Measurements from ENCODE around the gene SURF6. TPM values are rescaled to one million over a fixed set of nuclear protein-coding genes. Genes with fewer than 3 reads are reported as not detected.

SURF6 gene
- total and polyA plus RNA-seq, 5 experiments from 2014 or later = 4.9 to 34.1 (median 16.9) TPM

DNA sequence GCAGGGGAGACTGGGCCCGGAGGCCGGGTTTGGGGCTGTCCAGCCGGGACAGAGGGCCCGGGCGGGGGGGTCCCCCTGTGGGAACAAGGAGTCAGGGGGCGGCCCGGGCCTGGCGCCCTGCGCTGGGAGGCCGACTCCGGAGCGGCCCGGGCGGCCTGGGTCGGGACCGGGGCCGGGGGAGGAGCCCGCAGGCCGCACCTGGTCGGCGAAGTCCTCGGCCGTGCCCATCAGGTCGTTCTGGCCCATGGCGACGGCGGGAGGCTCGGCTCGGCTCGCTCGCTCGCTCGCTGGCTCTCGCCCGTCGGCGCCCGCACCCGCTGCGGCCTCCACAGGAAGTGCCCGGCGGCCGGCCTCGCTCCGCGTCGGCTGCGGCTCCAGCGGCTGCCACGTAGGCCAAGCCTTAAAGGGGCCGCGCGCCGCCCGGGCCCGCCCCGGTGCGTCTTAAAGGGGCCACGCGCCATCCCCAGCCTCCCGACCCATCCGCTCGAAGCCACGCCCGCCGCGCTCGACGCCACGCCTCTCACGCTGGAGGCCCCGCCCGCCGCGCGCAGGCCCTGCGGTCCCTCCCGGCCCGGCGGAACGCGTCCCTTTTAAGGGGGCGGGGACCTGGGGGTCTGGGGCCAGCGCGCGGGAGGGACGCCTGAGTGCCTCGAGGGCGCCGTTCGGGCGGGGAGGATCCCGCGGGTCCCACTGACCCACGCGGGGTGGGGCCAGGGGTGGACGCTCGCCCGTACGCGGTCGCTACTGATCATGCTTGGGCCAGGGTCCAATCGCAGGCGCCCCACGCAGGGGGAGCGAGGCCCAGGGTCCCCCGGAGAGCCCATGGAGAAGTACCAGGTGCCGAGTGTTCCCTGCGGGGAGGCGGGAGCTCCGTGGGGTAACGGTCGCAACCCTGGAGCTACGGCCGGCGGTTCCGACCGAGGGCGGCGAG lies 40.0 kb upstream of the SURF6 start, which contains the start of the genes STKLD1 and SURF4:
Gene STKLD1 (plus strand): TSS at position 643 of the 931 bp plus-strand sequence. CDS start 108 bp downstream, at position 751.
Gene SURF4 (minus strand): TSS at position 337 of the 931 bp plus-strand sequence. CDS start 91 bp downstream, at position 246.
- DNase-seq (peak; percentile 86 to 94 (median 92)), ATAC-seq (peak; percentile 83)
- Mint-ChIP-seq H3K36me3 (peaks cover 0 to 11% (median 0%) of the 10 kb centered on the region in 3 donors), H3K27ac (peak within 1 kb of the TSS; percentile 89 to 97 (median 94)), H3K4me3 (peak within 1 kb of the TSS; percentile 87 to 98 (median 94)), H3K9me3 (no peaks in the 10 kb centered on the region), H3K27me3 (no peaks in the 10 kb centered on the region), H3K4me1 (peaks cover 20 to 42% (median 40%) of the 10 kb centered on the region in 4 donors)
- POLR2A ChIA-PET = interaction anchor here (1.0 to 9.6 kb wide), 8 partner anchors 9 to 41 kb away, joined by 3 to 143 read pairs (median 5); partner anchors contain the start of genes MED22, RPL7A, SURF1 and SURF2

DNA sequence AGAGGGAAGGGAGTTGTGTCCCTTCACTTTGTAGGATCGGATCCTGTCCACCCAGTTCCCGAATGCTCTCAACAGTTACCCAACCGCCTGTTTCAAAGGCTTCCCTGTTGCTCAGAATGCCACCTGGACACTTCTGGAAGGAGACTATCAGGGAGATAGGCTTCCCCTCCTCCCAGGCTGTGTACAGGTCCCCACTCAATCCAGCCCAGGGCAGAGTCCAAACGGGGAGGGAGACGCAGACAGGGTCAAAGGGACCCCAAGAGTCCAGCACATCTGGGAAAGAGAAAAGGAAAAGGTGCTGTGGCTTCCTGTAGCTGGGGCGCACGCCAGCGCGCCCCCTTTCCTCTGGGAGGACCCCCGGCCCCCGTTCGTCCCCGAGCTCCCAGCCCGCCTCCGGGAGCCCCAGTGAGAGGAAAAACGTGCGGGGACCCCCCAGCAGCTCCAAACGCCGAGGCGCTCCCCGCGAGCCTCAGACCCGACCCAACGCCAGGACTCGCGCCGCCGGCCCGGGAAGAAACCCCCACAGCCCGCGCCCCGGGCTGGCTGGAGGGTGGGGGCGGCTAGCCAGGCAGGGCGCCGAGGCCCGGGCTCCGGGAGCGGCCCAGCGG lies 39.2 kb upstream of the SURF6 start:
- DNase-seq (peak in 2 of 10 donors; percentile 7 to 15), ATAC-seq (peak in 1 of 2 donors; percentile 2)
- H3K9me3 Mint-ChIP-seq = no peaks in the 10 kb centered on the region
- peak overlapping the region; percentile 87 to 98 (median 94) for H3K4me3 Mint-ChIP-seq
- H3K36me3 Mint-ChIP-seq = peaks cover 0 to 12% (median 0%) of the 10 kb centered on the region in 3 donors
- H3K27ac Mint-ChIP-seq = peak overlapping the region; percentile 89 to 97 (median 94)
- peaks cover 28 to 50% (median 48%) of the 10 kb centered on the region in 4 donors for H3K4me1 Mint-ChIP-seq
- POLR2A ChIA-PET = interaction anchor here (1.2 to 9.6 kb wide), 5 partner anchors 12 to 41 kb away, joined by 3 to 143 read pairs (median 5); partner anchors contain the start of genes MED22, RPL7A, SURF1 and SURF2
- H3K27me3 Mint-ChIP-seq = no peaks in the 10 kb centered on the region

DNA sequence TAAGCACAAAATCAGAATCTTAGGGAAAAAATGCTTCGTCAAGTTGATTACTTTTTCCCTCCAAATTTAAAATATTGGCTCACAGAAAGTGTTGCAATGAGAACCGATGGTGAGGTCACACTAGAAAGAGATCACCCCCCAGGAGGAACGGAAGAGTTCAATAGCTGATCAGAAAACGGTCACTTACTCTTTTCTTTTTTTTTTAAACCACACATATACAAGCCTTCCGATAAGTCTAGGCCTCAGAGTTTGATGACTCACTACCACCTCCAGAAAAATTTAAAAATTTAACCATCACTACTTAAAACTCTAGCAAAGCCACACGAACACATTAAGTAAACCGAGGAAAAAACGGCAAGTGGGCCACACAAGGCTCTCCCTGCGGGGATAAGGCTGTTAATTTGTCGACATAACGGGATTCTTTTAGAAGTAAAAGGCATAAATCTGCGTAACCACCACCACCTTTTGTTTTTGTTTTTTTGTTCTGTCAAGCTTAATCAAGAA lies 38.7 kb upstream of the SURF6 start:
- ATAC-seq (no peak), DNase-seq (peak in 3 of 10 donors; percentile 14 to 35 (median 21))
- POLR2A ChIA-PET = interaction anchor here (1.2 to 9.6 kb wide), 5 partner anchors 11 to 41 kb away, joined by 3 to 143 read pairs (median 5); partner anchors contain the start of genes MED22, RPL7A, SURF1 and SURF2
- peak overlapping the region; percentile 87 to 98 (median 94) for H3K4me3 Mint-ChIP-seq
- no peaks in the 10 kb centered on the region for H3K27me3 Mint-ChIP-seq
- peak overlapping the region; percentile 89 to 97 (median 94) for H3K27ac Mint-ChIP-seq
- no peaks in the 10 kb centered on the region for H3K9me3 Mint-ChIP-seq
- H3K36me3 Mint-ChIP-seq = peaks cover 0 to 17% (median 0%) of the 10 kb centered on the region in 3 donors
- H3K4me1 Mint-ChIP-seq = peaks cover 33 to 56% (median 53%) of the 10 kb centered on the region in 4 donors

DNA sequence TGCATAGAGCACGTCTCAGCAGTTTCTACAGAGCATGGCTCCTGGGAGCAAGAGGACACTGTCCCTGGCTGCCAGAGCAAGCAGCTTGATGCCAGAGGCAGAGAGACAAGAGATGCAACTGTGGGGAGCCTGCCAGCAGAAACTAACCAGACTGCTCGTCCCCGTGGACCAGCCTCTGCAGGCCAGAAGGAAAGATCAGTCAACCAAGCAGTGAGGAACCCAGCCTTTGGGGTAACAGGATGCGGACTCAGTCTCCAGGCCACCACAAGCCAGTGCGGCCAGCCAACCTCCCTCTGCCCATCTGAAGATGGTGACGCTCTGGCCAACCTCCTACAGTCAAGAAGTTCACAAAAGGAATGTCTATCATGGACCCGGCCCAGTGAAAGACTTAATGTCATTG lies 36.2 kb upstream of the SURF6 start:
- DNase-seq = no peak
- Mint-ChIP-seq H3K4me1 (peaks cover 45 to 79% (median 72%) of the 10 kb centered on the region in 4 donors), H3K27me3 (no peaks in the 10 kb centered on the region), H3K4me3 (peak overlapping the region; percentile 20 to 87 (median 80)), H3K9me3 (no peaks in the 10 kb centered on the region), H3K27ac (peak overlapping the region; percentile 83 to 99 (median 96)), H3K36me3 (peaks cover 0 to 23% (median 0%) of the 10 kb centered on the region in 3 donors)
- POLR2A ChIA-PET = interaction anchor here (0.9 to 9.6 kb wide), 3 partner anchors 15 to 792 kb away, joined by 3 to 143 read pairs (median 106); partner anchors contain the start of genes MED22, RNU6ATAC, RPL7A and SURF1
- ATAC-seq = no peak

DNA sequence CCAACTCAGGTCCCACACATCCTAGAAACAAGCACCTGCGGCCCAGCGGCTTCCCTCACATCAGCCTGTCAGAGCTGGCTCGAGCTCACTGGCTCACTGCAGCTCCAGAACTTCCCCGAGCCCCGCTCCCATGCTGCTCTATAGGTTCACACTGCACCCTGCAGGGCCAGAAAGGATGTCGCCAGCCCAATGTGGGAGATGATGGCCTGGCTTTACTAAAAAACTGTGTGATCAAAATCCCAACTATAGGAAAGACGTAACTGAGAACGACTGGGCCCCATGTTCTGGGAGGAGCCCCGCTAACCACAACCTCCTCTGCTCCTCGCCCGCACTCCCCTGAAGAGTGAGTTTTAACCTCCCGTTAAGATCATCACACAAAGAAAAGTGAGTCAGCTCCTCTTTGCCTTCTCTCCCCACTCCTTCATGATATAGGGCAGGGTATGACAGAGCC lies 35.3 kb upstream of the SURF6 start:
- peak; percentile 49 to 79 (median 64) for DNase-seq
- Mint-ChIP-seq H3K27me3 (no peaks in the 10 kb centered on the region), H3K4me3 (peak overlapping the region; percentile 79 to 89 (median 84)), H3K36me3 (peaks cover 0 to 29% (median 0%) of the 10 kb centered on the region in 3 donors), H3K27ac (peak overlapping the region; percentile 93 to 99 (median 97)), H3K4me1 (peaks cover 45 to 84% (median 75%) of the 10 kb centered on the region in 4 donors), H3K9me3 (no peaks in the 10 kb centered on the region)
- POLR2A ChIA-PET = interaction anchor here (0.9 to 9.6 kb wide), 6 partner anchors 10 to 793 kb away, joined by 3 to 143 read pairs (median 4); partner anchors contain the start of genes MED22, RNU6ATAC, RPL7A and SURF1
- ATAC-seq = peak; percentile 57 to 66

DNA sequence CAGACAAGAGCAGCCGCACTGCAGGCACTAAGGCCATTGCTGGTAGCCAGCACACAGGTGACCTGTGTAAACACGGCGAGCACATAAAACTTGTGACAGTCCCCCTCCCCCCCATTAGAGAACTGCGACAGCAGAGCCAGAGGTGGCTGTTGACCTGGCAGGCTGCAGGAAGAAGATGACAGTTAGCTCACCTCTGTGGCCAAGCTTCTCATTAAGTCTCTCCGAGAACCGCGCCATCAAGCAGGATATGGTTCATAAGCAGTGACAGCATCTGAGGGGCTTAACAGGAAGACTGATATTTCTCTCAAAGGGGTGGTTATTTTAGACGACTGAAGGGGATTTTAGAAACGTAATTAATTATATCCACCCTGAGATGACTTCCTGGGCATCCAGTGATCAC lies 34.7 kb upstream of the SURF6 start:
- H3K27me3 Mint-ChIP-seq = no peaks in the 10 kb centered on the region
- peak overlapping the region; percentile 79 to 89 (median 84) for H3K4me3 Mint-ChIP-seq
- DNase-seq = peak in 8 of 10 donors; percentile 30 to 81 (median 60)
- POLR2A ChIA-PET = interaction anchor here (0.9 to 9.6 kb wide), 6 partner anchors 11 to 340 kb away, joined by 3 to 143 read pairs (median 4); partner anchors contain the start of genes GTF3C5, MED22, RPL7A and SURF1
- peak overlapping the region; percentile 93 to 99 (median 97) for H3K27ac Mint-ChIP-seq
- no peaks in the 10 kb centered on the region for H3K9me3 Mint-ChIP-seq
- peaks cover 46 to 90% (median 78%) of the 10 kb centered on the region in 4 donors for H3K4me1 Mint-ChIP-seq
- H3K36me3 Mint-ChIP-seq = peaks cover 0 to 35% (median 0%) of the 10 kb centered on the region in 3 donors
- ATAC-seq = peak; percentile 51 to 80

DNA sequence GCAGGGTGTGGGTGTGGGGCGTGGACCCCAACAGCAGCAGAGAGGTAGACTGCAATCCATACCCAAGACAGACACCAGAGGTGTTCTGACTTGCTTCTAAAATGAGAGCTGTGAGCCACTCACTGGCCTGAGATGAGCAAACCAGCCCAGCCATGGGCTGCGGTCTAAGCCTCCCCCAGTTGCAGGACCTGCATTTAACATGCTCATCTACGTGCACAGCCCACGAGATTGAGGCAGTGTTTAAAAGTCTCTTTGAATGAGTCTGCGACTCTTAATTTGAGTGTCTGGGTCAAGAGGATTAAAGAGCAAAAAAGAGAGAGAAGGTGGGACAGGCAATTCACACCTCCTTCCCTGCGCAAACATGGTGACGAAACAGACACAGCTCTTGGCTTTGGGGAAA lies 33.9 kb upstream of the SURF6 start:
- peaks cover 0 to 43% (median 0%) of the 10 kb centered on the region in 3 donors for H3K36me3 Mint-ChIP-seq
- no peaks in the 10 kb centered on the region for H3K9me3 Mint-ChIP-seq
- POLR2A ChIA-PET = interaction anchor here (7.0 to 9.6 kb wide), 2 partner anchors 13 to 21 kb away, joined by 106 to 143 read pairs; partner anchors contain the start of genes MED22, RPL7A, SURF1 and SURF2
- DNase-seq (no peak), ATAC-seq (no peak)
- H3K4me1 Mint-ChIP-seq = peaks cover 44 to 90% (median 76%) of the 10 kb centered on the region in 4 donors
- peak overlapping the region; percentile 93 to 99 (median 97) for H3K27ac Mint-ChIP-seq
- peak overlapping the region; percentile 79 to 89 (median 84) for H3K4me3 Mint-ChIP-seq
- no peaks in the 10 kb centered on the region for H3K27me3 Mint-ChIP-seq

DNA sequence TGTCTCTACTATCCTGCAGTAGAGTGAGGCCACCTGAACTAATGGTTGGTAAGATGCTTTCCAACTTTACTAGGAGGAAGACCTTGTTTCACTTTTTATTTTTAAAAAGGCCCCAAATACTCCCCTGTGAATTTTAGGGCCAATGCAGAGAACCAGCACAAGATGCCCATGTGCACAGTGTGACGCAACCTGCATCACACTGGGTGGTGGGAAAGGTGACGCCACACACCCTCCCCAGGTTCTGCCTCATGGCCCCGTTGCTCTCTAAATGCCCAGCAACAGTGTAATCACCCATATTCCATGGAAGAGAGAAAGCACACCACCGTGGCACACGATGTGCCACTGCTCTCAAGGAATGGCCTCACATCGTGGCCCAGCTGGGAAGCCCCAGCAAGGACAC lies 33.4 kb upstream of the SURF6 start:
- Mint-ChIP-seq H3K27ac (peak overlapping the region; percentile 93 to 99 (median 97)), H3K9me3 (no peaks in the 10 kb centered on the region), H3K36me3 (peaks cover 0 to 43% (median 0%) of the 10 kb centered on the region in 3 donors), H3K27me3 (no peaks in the 10 kb centered on the region), H3K4me1 (peaks cover 41 to 89% (median 72%) of the 10 kb centered on the region in 4 donors), H3K4me3 (peak overlapping the region; percentile 74 to 89 (median 82))
- no peak for DNase-seq
- no peak for ATAC-seq
- POLR2A ChIA-PET = interaction anchor here (7.0 to 9.6 kb wide), 2 partner anchors 12 to 20 kb away, joined by 106 to 143 read pairs; partner anchors contain the start of genes MED22, RPL7A, SURF1 and SURF2

DNA sequence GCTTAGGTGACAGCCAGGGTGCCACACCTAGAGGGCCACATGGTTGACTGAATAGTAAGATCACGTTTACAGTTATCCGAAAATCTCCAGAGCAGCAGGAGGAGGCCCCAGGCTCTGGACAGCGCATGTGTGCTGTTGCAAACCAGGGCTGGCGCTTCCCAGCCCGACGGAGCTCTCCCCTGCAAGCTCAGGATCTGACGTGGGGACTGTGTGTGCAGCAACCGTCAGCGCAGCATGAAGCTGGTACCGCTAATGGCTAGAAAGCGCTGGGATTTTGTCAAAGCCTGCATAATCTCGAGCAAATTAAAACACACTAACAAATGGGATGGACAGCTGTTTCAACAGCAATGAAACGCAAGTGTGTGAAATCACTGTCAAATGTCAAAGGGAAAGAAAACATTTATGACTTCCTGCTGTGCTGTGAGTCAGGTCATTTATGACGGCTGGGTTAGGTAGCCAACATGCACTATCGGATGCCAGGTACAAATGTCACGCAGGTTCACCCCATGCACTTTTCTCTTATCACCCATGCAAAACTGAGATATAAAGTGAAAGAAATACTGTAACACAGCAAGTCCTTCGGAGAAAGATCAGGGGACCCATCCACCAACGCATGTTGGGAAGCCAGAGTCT lies 32.4 kb upstream of the SURF6 start:
- no peaks in the 10 kb centered on the region for H3K9me3 Mint-ChIP-seq

DNA sequence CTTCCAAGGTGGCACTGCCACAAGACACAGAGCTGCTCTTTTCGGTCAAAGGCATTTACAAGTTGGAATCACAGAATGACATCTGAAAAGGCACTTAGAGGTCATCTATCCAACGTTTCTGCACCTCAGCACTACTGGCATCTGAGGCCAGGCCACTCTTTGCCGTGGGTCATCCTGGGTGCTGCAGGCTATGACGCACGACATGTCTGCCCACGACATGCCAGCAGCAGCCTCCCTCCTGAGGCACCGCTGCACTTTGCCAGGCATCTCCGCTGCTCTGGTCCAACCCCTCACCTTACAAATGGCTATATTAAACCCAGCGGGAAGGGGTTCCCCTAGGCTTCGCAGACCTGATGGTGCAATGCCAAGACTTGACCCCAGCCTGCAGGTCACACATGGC lies 31.8 kb upstream of the SURF6 start:
- Mint-ChIP-seq H3K4me3 (peak overlapping the region in 2 of 10 donors; percentile 38 to 87), H3K4me1 (peaks cover 41 to 88% (median 66%) of the 10 kb centered on the region in 4 donors), H3K27ac (peak overlapping the region in 1 of 10 donors; percentile 49), H3K27me3 (no peaks in the 10 kb centered on the region), H3K36me3 (peaks cover 0 to 53% (median 9%) of the 10 kb centered on the region in 3 donors), H3K9me3 (no peaks in the 10 kb centered on the region)
- DNase-seq (no peak), ATAC-seq (no peak)
- POLR2A ChIA-PET = interaction anchor here (1.8 to 3.1 kb wide), 3 partner anchors 9 to 18 kb away, joined by 5 to 17 read pairs (median 8); partner anchors contain the start of genes MED22, RPL7A, STKLD1 and SURF1

More for the DNA sequence above, 32.4 kb upstream of the SURF6 start:
- H3K36me3 Mint-ChIP-seq = peaks cover 0 to 53% (median 7%) of the 10 kb centered on the region in 3 donors
- POLR2A ChIA-PET = interaction anchor here (1.8 to 9.6 kb wide), 4 partner anchors 8 to 19 kb away, joined by 5 to 106 read pairs (median 12); partner anchors contain the start of genes MED22, RPL7A, STKLD1 and SURF1
- H3K27ac Mint-ChIP-seq = peak overlapping the region; percentile 83 to 99 (median 96)
- DNase-seq (no peak), ATAC-seq (no peak)
- H3K4me3 Mint-ChIP-seq = peak overlapping the region; percentile 20 to 89 (median 81)
- no peaks in the 10 kb centered on the region for H3K27me3 Mint-ChIP-seq
- peaks cover 41 to 91% (median 69%) of the 10 kb centered on the region in 4 donors for H3K4me1 Mint-ChIP-seq

Data from naive thymus-derived CD8-positive, alpha-beta T cell (primary cell).